GM19463 (cell line): ENCODE data around the gene HSD17B8.
A peak's percentile ranks its signal among the peaks of the same experiment; 100 is the strongest.
"Not testable (repeated sequence)": the region's sequence is repeated elsewhere in the genome, so short reads cannot be mapped to it uniquely, and the experiment has no call there.

Experiments
- ATAC-seq: cut with Tn5 transposase; IDR thresholded peaks from one replicate; pipeline ENCODE4 v1.9.1; 2021; ENCODE audit warnings: mild to moderate bottlenecking, moderate library complexity; ENCODE audit not compliant: unreplicated experiment

HSD17B8 gene

GRCh38 chr6:33205191-33206026, 954 bp downstream of the HSD17B8 start:
- ATAC-seq, result no peak

- ATAC-seq, result no peak
Measured at GRCh38 chr6:33206027-33206863, 1.8 kb downstream of the HSD17B8 start.

- ATAC-seq, result no peak
Measured at GRCh38 chr6:33206864-33207551, 2.6 kb downstream of the HSD17B8 start.

- no peak for ATAC-seq
Measured at GRCh38 chr6:33207552-33208090, 3.2 kb downstream of the HSD17B8 start.

GRCh38 chr6:33208091-33208967, 3.9 kb downstream of the HSD17B8 start, which contains the start of gene RING1:
Gene RING1 (plus strand): TSS chr6:33208500. CDS start chr6:33208823, 323 bp downstream.
- ATAC-seq, result peak; percentile 43

GRCh38 chr6:33209856-33210255, 5.4 kb downstream of the HSD17B8 start:
- ATAC-seq, result no peak

GRCh38 chr6:33211136-33211535, 6.7 kb downstream of the HSD17B8 start:
- no peak for ATAC-seq

GRCh38 chr6:33211666-33212422, 7.4 kb downstream of the HSD17B8 start:
- ATAC-seq, result no peak

GRCh38 chr6:33212857-33213165, 8.4 kb downstream of the HSD17B8 start:
- ATAC-seq, result no peak

- no peak for ATAC-seq
Measured at GRCh38 chr6:33213166-33213988, 8.9 kb downstream of the HSD17B8 start.

- ATAC-seq, result no peak
Measured at GRCh38 chr6:33213989-33214335, 9.5 kb downstream of the HSD17B8 start.

- ATAC-seq, result no peak
Measured at GRCh38 chr6:33215271-33216116, 11.0 kb downstream of the HSD17B8 start.

GRCh38 chr6:33216117-33216649, 11.7 kb downstream of the HSD17B8 start:
- no peak for ATAC-seq

GRCh38 chr6:33217246-33217645, 12.8 kb downstream of the HSD17B8 start:
- no peak for ATAC-seq

GRCh38 chr6:33217681-33218080, 13.2 kb downstream of the HSD17B8 start:
- ATAC-seq, result no peak

- not testable (repeated sequence) for ATAC-seq
Measured at GRCh38 chr6:33226503-33227120, 22.2 kb downstream of the HSD17B8 start.

GRCh38 chr6:33235221-33235634, 30.8 kb downstream of the HSD17B8 start:
- ATAC-seq, result no peak
